ENCODE measurements around the gene PHLDB2.

PHLDB2 gene

GRCh38 chr3:111928613-111929012 is 69.5 kb downstream of the PHLDB2 start:
- no peak for DNase-seq (ENCODE audit: extremely low read depth, low read depth)
- no peak for TF ChIP-seq CTCF (IDR thresholded peaks at IDR 0.05; ENCODE audit: low read depth, low read length)

GRCh38 chr3:111929484-111929883 is 70.4 kb downstream of the PHLDB2 start:
- DNase-seq (ENCODE audit: extremely low read depth, low read depth): no peak
- TF ChIP-seq CTCF (IDR thresholded peaks at IDR 0.05; ENCODE audit: low read depth, low read length): no peak

- no peak for TF ChIP-seq CTCF (IDR thresholded peaks at IDR 0.05; ENCODE audit: low read depth, low read length)
- no peak for DNase-seq (ENCODE audit: extremely low read depth, low read depth)
Observed at GRCh38 chr3:111932946-111933345, 73.9 kb downstream of the PHLDB2 start.

- TF ChIP-seq CTCF (IDR thresholded peaks at IDR 0.05; ENCODE audit: low read depth, low read length): no peak
- no peak for DNase-seq (ENCODE audit: extremely low read depth, low read depth)
Observed at GRCh38 chr3:111936191-111936841, 77.3 kb downstream of the PHLDB2 start.

- no peak for TF ChIP-seq CTCF (IDR thresholded peaks at IDR 0.05; ENCODE audit: low read depth, low read length)
- no peak for DNase-seq (ENCODE audit: extremely low read depth, low read depth)
Observed at GRCh38 chr3:111936967-111937366, 77.9 kb downstream of the PHLDB2 start.

- no peak for DNase-seq (ENCODE audit: extremely low read depth, low read depth)
- no peak for TF ChIP-seq CTCF (IDR thresholded peaks at IDR 0.05; ENCODE audit: low read depth, low read length)
Observed at GRCh38 chr3:111937871-111938270, 78.8 kb downstream of the PHLDB2 start.

- no peak for DNase-seq (ENCODE audit: extremely low read depth, low read depth)
- TF ChIP-seq CTCF (IDR thresholded peaks at IDR 0.05; ENCODE audit: low read depth, low read length): no peak
Observed at GRCh38 chr3:111939873-111940272, 80.8 kb downstream of the PHLDB2 start.
